ENCODE data around the gene PTPRN2. TPM values are rescaled to one million over a fixed set of nuclear protein-coding genes. Genes with fewer than 3 reads are reported as not detected.

The PTPRN2 gene
- polyA plus RNA-seq, 2 donors: 0.37 to 0.40 TPM

GRCh38 chr7:158190756-158191155 lies 396.9 kb downstream of the PTPRN2 start:
- Histone ChIP-seq H3K4me3 (ENCODE audit: low read depth in 1 of 2, low read length in 2 of 2) (no peak overlapping the region), H3K27me3 (ENCODE audit: control insufficient read depth in 1 of 2, insufficient read depth in 2 of 2, low read length in 2 of 2) (no peaks in the 10 kb centered on the region), H3K27ac (ENCODE audit: low read depth in 2 of 2, low read length in 1 of 2) (no peak overlapping the region), H3K9me3 (ENCODE audit: control insufficient read depth in 2 of 2, insufficient read depth in 1 of 2, low read depth in 1 of 2, low read length in 1 of 2) (peaks cover 5 to 7% of the 10 kb centered on the region in 2 donors), H3K4me1 (ENCODE audit: control insufficient read depth in 2 of 2, insufficient read depth in 2 of 2, low read length in 1 of 2) (no peaks in the 10 kb centered on the region), H3K36me3 (ENCODE audit: control insufficient read depth in 2 of 2, insufficient read depth in 2 of 2, low read length in 1 of 2) (no peaks in the 10 kb centered on the region)
- WGBS, 2 donors: 81 to 84% methylated on average over 11 of the region's 11 CpGs

GRCh38 chr7:158188676-158189075 lies 398.9 kb downstream of the PTPRN2 start:
- no peaks in the 10 kb centered on the region for H3K4me1 ChIP-seq (ENCODE audit: control insufficient read depth in 2 of 2, insufficient read depth in 2 of 2, low read length in 1 of 2)
- no peaks in the 10 kb centered on the region for H3K36me3 ChIP-seq (ENCODE audit: control insufficient read depth in 2 of 2, insufficient read depth in 2 of 2, low read length in 1 of 2)
- H3K27me3 ChIP-seq (ENCODE audit: control insufficient read depth in 1 of 2, insufficient read depth in 2 of 2, low read length in 2 of 2): no peaks in the 10 kb centered on the region

GRCh38 chr7:158187694-158187994 lies 400.0 kb downstream of the PTPRN2 start:
- no peak overlapping the region for H3K4me3 ChIP-seq (ENCODE audit: low read depth in 1 of 2, low read length in 2 of 2)
- no peaks in the 10 kb centered on the region for H3K27me3 ChIP-seq (ENCODE audit: control insufficient read depth in 1 of 2, insufficient read depth in 2 of 2, low read length in 2 of 2)
- H3K9me3 ChIP-seq (ENCODE audit: control insufficient read depth in 2 of 2, insufficient read depth in 1 of 2, low read depth in 1 of 2, low read length in 1 of 2): peaks cover 7 to 8% of the 10 kb centered on the region in 2 donors
- H3K4me1 ChIP-seq (ENCODE audit: control insufficient read depth in 2 of 2, insufficient read depth in 2 of 2, low read length in 1 of 2): no peaks in the 10 kb centered on the region
- 86 to 92% methylated on average over 7 of the region's 7 CpGs for WGBS, 2 donors
- no peak overlapping the region for H3K27ac ChIP-seq (ENCODE audit: low read depth in 2 of 2, low read length in 1 of 2)
- no peaks in the 10 kb centered on the region for H3K36me3 ChIP-seq (ENCODE audit: control insufficient read depth in 2 of 2, insufficient read depth in 2 of 2, low read length in 1 of 2)

More at GRCh38 chr7:158188676-158189075, 398.9 kb downstream of the PTPRN2 start:
- Histone ChIP-seq H3K9me3 (ENCODE audit: control insufficient read depth in 2 of 2, insufficient read depth in 1 of 2, low read depth in 1 of 2, low read length in 1 of 2) (peaks cover 2 to 3% of the 10 kb centered on the region in 2 donors), H3K27ac (ENCODE audit: low read depth in 2 of 2, low read length in 1 of 2) (no peak overlapping the region), H3K4me3 (ENCODE audit: low read depth in 1 of 2, low read length in 2 of 2) (no peak overlapping the region)
- WGBS, 2 donors: 94% methylated on average over 15 of the region's 15 CpGs

- H3K36me3 ChIP-seq (ENCODE audit: control insufficient read depth in 2 of 2, insufficient read depth in 2 of 2, low read length in 1 of 2): no peaks in the 10 kb centered on the region
- H3K27me3 ChIP-seq (ENCODE audit: control insufficient read depth in 1 of 2, insufficient read depth in 2 of 2, low read length in 2 of 2): no peaks in the 10 kb centered on the region
- 78 to 82% methylated on average over 13 of the region's 13 CpGs for WGBS, 2 donors
- H3K4me1 ChIP-seq (ENCODE audit: control insufficient read depth in 2 of 2, insufficient read depth in 2 of 2, low read length in 1 of 2): no peaks in the 10 kb centered on the region
- no peak overlapping the region for H3K27ac ChIP-seq (ENCODE audit: low read depth in 2 of 2, low read length in 1 of 2)
- H3K9me3 ChIP-seq (ENCODE audit: control insufficient read depth in 2 of 2, insufficient read depth in 1 of 2, low read depth in 1 of 2, low read length in 1 of 2): peaks cover 7 to 8% of the 10 kb centered on the region in 2 donors
- H3K4me3 ChIP-seq (ENCODE audit: low read depth in 1 of 2, low read length in 2 of 2): no peak overlapping the region
Observed at GRCh38 chr7:158186864-158187693, 400.5 kb downstream of the PTPRN2 start.

- H3K27ac ChIP-seq (ENCODE audit: low read depth in 2 of 2, low read length in 1 of 2): no peak overlapping the region
- H3K27me3 ChIP-seq (ENCODE audit: control insufficient read depth in 1 of 2, insufficient read depth in 2 of 2, low read length in 2 of 2): no peaks in the 10 kb centered on the region
- H3K4me1 ChIP-seq (ENCODE audit: control insufficient read depth in 2 of 2, insufficient read depth in 2 of 2, low read length in 1 of 2): no peaks in the 10 kb centered on the region
- H3K4me3 ChIP-seq (ENCODE audit: low read depth in 1 of 2, low read length in 2 of 2): no peak overlapping the region
- peaks cover 7 to 8% of the 10 kb centered on the region in 2 donors for H3K9me3 ChIP-seq (ENCODE audit: control insufficient read depth in 2 of 2, insufficient read depth in 1 of 2, low read depth in 1 of 2, low read length in 1 of 2)
- 95 to 96% methylated on average over 12 of the region's 12 CpGs for WGBS, 2 donors
- H3K36me3 ChIP-seq (ENCODE audit: control insufficient read depth in 2 of 2, insufficient read depth in 2 of 2, low read length in 1 of 2): no peaks in the 10 kb centered on the region
Observed at GRCh38 chr7:158186406-158186805, 401.2 kb downstream of the PTPRN2 start.

- 92 to 93% methylated on average over 8 of the region's 8 CpGs for WGBS, 2 donors
- no peaks in the 10 kb centered on the region for H3K4me1 ChIP-seq (ENCODE audit: control insufficient read depth in 2 of 2, insufficient read depth in 2 of 2, low read length in 1 of 2)
- H3K9me3 ChIP-seq (ENCODE audit: control insufficient read depth in 2 of 2, insufficient read depth in 1 of 2, low read depth in 1 of 2, low read length in 1 of 2): peaks cover 7 to 8% of the 10 kb centered on the region in 2 donors
- no peak overlapping the region for H3K4me3 ChIP-seq (ENCODE audit: low read depth in 1 of 2, low read length in 2 of 2)
- no peaks in the 10 kb centered on the region for H3K36me3 ChIP-seq (ENCODE audit: control insufficient read depth in 2 of 2, insufficient read depth in 2 of 2, low read length in 1 of 2)
- no peak overlapping the region for H3K27ac ChIP-seq (ENCODE audit: low read depth in 2 of 2, low read length in 1 of 2)
- no peaks in the 10 kb centered on the region for H3K27me3 ChIP-seq (ENCODE audit: control insufficient read depth in 1 of 2, insufficient read depth in 2 of 2, low read length in 2 of 2)
Observed at GRCh38 chr7:158185653-158186052, 402.0 kb downstream of the PTPRN2 start.

- H3K27ac ChIP-seq (ENCODE audit: low read depth in 2 of 2, low read length in 1 of 2): no peak overlapping the region
- H3K9me3 ChIP-seq (ENCODE audit: control insufficient read depth in 2 of 2, insufficient read depth in 1 of 2, low read depth in 1 of 2, low read length in 1 of 2): peaks cover 5 to 7% of the 10 kb centered on the region in 2 donors
- no peaks in the 10 kb centered on the region for H3K36me3 ChIP-seq (ENCODE audit: control insufficient read depth in 2 of 2, insufficient read depth in 2 of 2, low read length in 1 of 2)
- WGBS, 2 donors: 72% methylated on average over 3 of the region's 3 CpGs
- no peak overlapping the region for H3K4me3 ChIP-seq (ENCODE audit: low read depth in 1 of 2, low read length in 2 of 2)
- no peaks in the 10 kb centered on the region for H3K27me3 ChIP-seq (ENCODE audit: control insufficient read depth in 1 of 2, insufficient read depth in 2 of 2, low read length in 2 of 2)
- no peaks in the 10 kb centered on the region for H3K4me1 ChIP-seq (ENCODE audit: control insufficient read depth in 2 of 2, insufficient read depth in 2 of 2, low read length in 1 of 2)
Observed at GRCh38 chr7:158183431-158183830, 404.2 kb downstream of the PTPRN2 start.

- H3K27ac ChIP-seq (ENCODE audit: low read depth in 2 of 2, low read length in 1 of 2): no peak overlapping the region
- H3K27me3 ChIP-seq (ENCODE audit: control insufficient read depth in 1 of 2, insufficient read depth in 2 of 2, low read length in 2 of 2): no peaks in the 10 kb centered on the region
- H3K9me3 ChIP-seq (ENCODE audit: control insufficient read depth in 2 of 2, insufficient read depth in 1 of 2, low read depth in 1 of 2, low read length in 1 of 2): peaks cover 4 to 20% of the 10 kb centered on the region in 2 donors
- WGBS, 2 donors: 72 to 84% methylated on average over 7 of the region's 7 CpGs
- no peak overlapping the region for H3K4me3 ChIP-seq (ENCODE audit: low read depth in 1 of 2, low read length in 2 of 2)
- H3K36me3 ChIP-seq (ENCODE audit: control insufficient read depth in 2 of 2, insufficient read depth in 2 of 2, low read length in 1 of 2): no peaks in the 10 kb centered on the region
- no peaks in the 10 kb centered on the region for H3K4me1 ChIP-seq (ENCODE audit: control insufficient read depth in 2 of 2, insufficient read depth in 2 of 2, low read length in 1 of 2)
Observed at GRCh38 chr7:158176561-158177173, 411.0 kb downstream of the PTPRN2 start.

- peaks cover 4 to 20% of the 10 kb centered on the region in 2 donors for H3K9me3 ChIP-seq (ENCODE audit: control insufficient read depth in 2 of 2, insufficient read depth in 1 of 2, low read depth in 1 of 2, low read length in 1 of 2)
- no peaks in the 10 kb centered on the region for H3K36me3 ChIP-seq (ENCODE audit: control insufficient read depth in 2 of 2, insufficient read depth in 2 of 2, low read length in 1 of 2)
- no peak overlapping the region for H3K27ac ChIP-seq (ENCODE audit: low read depth in 2 of 2, low read length in 1 of 2)
- no peaks in the 10 kb centered on the region for H3K4me1 ChIP-seq (ENCODE audit: control insufficient read depth in 2 of 2, insufficient read depth in 2 of 2, low read length in 1 of 2)
- H3K4me3 ChIP-seq (ENCODE audit: low read depth in 1 of 2, low read length in 2 of 2): no peak overlapping the region
- H3K27me3 ChIP-seq (ENCODE audit: control insufficient read depth in 1 of 2, insufficient read depth in 2 of 2, low read length in 2 of 2): no peaks in the 10 kb centered on the region
- 87 to 91% methylated on average over 15 of the region's 15 CpGs for WGBS, 2 donors
Observed at GRCh38 chr7:158175779-158176178, 411.8 kb downstream of the PTPRN2 start.

GRCh38 chr7:158174947-158175346 lies 412.7 kb downstream of the PTPRN2 start:
- H3K27ac ChIP-seq (ENCODE audit: low read depth in 2 of 2, low read length in 1 of 2): no peak overlapping the region
- 93 to 96% methylated on average over 12 of the region's 12 CpGs for WGBS, 2 donors

More at GRCh38 chr7:158174947-158175346, 412.7 kb downstream of the PTPRN2 start:
- H3K4me3 ChIP-seq (ENCODE audit: low read depth in 1 of 2, low read length in 2 of 2): no peak overlapping the region
- H3K9me3 ChIP-seq (ENCODE audit: control insufficient read depth in 2 of 2, insufficient read depth in 1 of 2, low read depth in 1 of 2, low read length in 1 of 2): peaks cover 4 to 20% of the 10 kb centered on the region in 2 donors
- no peaks in the 10 kb centered on the region for H3K4me1 ChIP-seq (ENCODE audit: control insufficient read depth in 2 of 2, insufficient read depth in 2 of 2, low read length in 1 of 2)
- H3K27me3 ChIP-seq (ENCODE audit: control insufficient read depth in 1 of 2, insufficient read depth in 2 of 2, low read length in 2 of 2): no peaks in the 10 kb centered on the region
- no peaks in the 10 kb centered on the region for H3K36me3 ChIP-seq (ENCODE audit: control insufficient read depth in 2 of 2, insufficient read depth in 2 of 2, low read length in 1 of 2)
